Liver (tissue), 3 donors: Measurements from ENCODE around the gene GULP1.

Source experiments
- EGR1 ChIP-seq, 2 donors: IDR thresholded peaks; 2 replicates each; pipeline ENCODE4 v1.6.1; 2016 to 2018; ENCODE audit warnings: antibody characterized with exemption in 2 of 2, low read depth in 2 of 2
- NR2F2 ChIP-seq: IDR thresholded peaks from 2 replicates; pipeline ENCODE4 v1.6.1; 2016; ENCODE audit warnings: antibody characterized with exemption
- RAD21 ChIP-seq, 2 donors: IDR thresholded peaks; 2 replicates each; pipeline ENCODE4 v1.6.1; 2016; ENCODE audit warnings: antibody characterized with exemption in 2 of 2, mild to moderate bottlenecking in 2 of 2
- TAF1 ChIP-seq: conservative IDR thresholded peaks from 2 replicates; pipeline ENCODE4 v1.6.1; 2016; ENCODE audit warnings: antibody characterized with exemption, mild to moderate bottlenecking
- TF ChIP-seq, protein P1 (sequence below): fragments of 150-350 bp; IDR thresholded peaks from 2 replicates; pipeline ENCODE4 v1.5.1; 2017; ENCODE audit warnings: improper control_type of control experiment, low read depth, low read length; ENCODE audit not compliant: missing input control
- TF ChIP-seq, protein P2 (sequence below): IDR thresholded peaks from 2 replicates; pipeline ENCODE4 v1.6.1; 2016; ENCODE audit warnings: antibody characterized with exemption, mild to moderate bottlenecking
- TF ChIP-seq, protein P3 (sequence below): IDR thresholded peaks from 2 replicates; pipeline ENCODE4 v1.6.1; 2016; ENCODE audit warnings: antibody characterized with exemption
- donor health status: healthy.
- donor health status: healthy.

DNA sequence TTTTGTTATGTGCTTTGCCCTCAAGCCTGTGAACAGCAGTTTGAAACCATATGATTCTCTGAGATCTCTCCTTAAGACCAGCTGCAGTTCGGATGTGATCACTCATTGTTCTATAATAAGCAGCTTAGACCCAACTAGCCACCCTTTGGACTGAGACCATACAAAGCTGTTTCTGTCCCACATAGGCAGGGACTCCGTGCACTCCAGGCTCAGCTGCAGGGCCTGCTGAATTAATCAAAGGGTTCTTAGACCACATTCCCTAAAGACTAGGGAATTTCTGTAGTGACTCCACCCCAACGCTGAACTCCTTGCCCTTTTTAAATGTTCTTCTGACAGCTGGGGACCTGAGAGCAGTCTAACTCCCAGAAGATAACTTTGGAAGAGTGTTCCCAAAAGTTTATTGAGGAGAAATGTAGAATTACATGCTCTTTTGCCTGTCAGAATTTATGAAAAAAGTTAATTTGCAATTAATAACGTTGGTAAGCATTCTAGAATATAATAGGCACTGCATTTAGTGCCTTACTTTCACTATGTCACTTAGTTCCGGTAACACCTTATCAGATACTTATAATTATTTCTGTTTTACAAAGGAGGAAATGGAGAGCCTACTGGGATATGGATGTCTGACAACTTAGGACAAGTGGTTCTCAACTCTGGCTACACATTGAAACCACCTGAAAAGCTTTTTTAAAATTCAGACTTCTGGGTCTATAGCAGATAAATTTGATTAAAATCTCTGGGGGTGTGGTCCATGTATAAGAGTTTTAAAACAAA lies 42.3 kb downstream of the GULP1 start:
- TF ChIP-seq, protein P1, sequence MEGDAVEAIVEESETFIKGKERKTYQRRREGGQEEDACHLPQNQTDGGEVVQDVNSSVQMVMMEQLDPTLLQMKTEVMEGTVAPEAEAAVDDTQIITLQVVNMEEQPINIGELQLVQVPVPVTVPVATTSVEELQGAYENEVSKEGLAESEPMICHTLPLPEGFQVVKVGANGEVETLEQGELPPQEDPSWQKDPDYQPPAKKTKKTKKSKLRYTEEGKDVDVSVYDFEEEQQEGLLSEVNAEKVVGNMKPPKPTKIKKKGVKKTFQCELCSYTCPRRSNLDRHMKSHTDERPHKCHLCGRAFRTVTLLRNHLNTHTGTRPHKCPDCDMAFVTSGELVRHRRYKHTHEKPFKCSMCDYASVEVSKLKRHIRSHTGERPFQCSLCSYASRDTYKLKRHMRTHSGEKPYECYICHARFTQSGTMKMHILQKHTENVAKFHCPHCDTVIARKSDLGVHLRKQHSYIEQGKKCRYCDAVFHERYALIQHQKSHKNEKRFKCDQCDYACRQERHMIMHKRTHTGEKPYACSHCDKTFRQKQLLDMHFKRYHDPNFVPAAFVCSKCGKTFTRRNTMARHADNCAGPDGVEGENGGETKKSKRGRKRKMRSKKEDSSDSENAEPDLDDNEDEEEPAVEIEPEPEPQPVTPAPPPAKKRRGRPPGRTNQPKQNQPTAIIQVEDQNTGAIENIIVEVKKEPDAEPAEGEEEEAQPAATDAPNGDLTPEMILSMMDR: no peak
- TF ChIP-seq EGR1 (IDR thresholded peaks at IDR 0.05; ENCODE audit: low read depth in 2 of 2) (no peak), NR2F2 (no peak), RAD21 (IDR thresholded peaks at IDR 0.05) (no peak), TAF1 (no peak)
- TF ChIP-seq, protein P2, sequence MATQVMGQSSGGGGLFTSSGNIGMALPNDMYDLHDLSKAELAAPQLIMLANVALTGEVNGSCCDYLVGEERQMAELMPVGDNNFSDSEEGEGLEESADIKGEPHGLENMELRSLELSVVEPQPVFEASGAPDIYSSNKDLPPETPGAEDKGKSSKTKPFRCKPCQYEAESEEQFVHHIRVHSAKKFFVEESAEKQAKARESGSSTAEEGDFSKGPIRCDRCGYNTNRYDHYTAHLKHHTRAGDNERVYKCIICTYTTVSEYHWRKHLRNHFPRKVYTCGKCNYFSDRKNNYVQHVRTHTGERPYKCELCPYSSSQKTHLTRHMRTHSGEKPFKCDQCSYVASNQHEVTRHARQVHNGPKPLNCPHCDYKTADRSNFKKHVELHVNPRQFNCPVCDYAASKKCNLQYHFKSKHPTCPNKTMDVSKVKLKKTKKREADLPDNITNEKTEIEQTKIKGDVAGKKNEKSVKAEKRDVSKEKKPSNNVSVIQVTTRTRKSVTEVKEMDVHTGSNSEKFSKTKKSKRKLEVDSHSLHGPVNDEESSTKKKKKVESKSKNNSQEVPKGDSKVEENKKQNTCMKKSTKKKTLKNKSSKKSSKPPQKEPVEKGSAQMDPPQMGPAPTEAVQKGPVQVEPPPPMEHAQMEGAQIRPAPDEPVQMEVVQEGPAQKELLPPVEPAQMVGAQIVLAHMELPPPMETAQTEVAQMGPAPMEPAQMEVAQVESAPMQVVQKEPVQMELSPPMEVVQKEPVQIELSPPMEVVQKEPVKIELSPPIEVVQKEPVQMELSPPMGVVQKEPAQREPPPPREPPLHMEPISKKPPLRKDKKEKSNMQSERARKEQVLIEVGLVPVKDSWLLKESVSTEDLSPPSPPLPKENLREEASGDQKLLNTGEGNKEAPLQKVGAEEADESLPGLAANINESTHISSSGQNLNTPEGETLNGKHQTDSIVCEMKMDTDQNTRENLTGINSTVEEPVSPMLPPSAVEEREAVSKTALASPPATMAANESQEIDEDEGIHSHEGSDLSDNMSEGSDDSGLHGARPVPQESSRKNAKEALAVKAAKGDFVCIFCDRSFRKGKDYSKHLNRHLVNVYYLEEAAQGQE: no peak
- TF ChIP-seq, protein P3, sequence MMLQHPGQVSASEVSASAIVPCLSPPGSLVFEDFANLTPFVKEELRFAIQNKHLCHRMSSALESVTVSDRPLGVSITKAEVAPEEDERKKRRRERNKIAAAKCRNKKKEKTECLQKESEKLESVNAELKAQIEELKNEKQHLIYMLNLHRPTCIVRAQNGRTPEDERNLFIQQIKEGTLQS: no peak
